Endothelial cell of umbilical vein (primary cell): Measurements from ENCODE around the gene SMAD7.

Experiments used
- CTCF ChIP-seq, 2 donors: IDR thresholded peaks; 1 replicate in 1 of 2; 2 replicates in 1 of 2; pipeline ENCODE4 v1.5.1; 2011; ENCODE audit warnings: low read length in 2 of 2, mild to moderate bottlenecking in 2 of 2, moderate library complexity in 2 of 2, control low read depth in 1 of 2, inconsistent platforms in 1 of 2, low read depth in 1 of 2; ENCODE audit not compliant: insufficient read depth in 1 of 2; ENCODE audit errors: extremely low read depth in 1 of 2
- EZH2 ChIP-seq: IDR thresholded peaks from 2 replicates; pipeline ENCODE4 v1.6.1; 2012; ENCODE audit warnings: borderline replicate concordance, low read depth, mild to moderate bottlenecking, moderate library complexity, low read length, inconsistent platforms; ENCODE audit not compliant: severe bottlenecking
- POLR2A ChIP-seq: IDR thresholded peaks from 2 replicates; pipeline ENCODE4 v1.6.1; 2012; ENCODE audit warnings: low read depth, mild to moderate bottlenecking, control low read depth, low read length
- POLR2AphosphoS5 ChIP-seq: IDR thresholded peaks from 2 replicates; pipeline ENCODE4 v1.6.1; 2012; ENCODE audit warnings: low read depth, mild to moderate bottlenecking, control low read depth, low read length, moderate library complexity; ENCODE audit not compliant: insufficient read depth

DNA sequence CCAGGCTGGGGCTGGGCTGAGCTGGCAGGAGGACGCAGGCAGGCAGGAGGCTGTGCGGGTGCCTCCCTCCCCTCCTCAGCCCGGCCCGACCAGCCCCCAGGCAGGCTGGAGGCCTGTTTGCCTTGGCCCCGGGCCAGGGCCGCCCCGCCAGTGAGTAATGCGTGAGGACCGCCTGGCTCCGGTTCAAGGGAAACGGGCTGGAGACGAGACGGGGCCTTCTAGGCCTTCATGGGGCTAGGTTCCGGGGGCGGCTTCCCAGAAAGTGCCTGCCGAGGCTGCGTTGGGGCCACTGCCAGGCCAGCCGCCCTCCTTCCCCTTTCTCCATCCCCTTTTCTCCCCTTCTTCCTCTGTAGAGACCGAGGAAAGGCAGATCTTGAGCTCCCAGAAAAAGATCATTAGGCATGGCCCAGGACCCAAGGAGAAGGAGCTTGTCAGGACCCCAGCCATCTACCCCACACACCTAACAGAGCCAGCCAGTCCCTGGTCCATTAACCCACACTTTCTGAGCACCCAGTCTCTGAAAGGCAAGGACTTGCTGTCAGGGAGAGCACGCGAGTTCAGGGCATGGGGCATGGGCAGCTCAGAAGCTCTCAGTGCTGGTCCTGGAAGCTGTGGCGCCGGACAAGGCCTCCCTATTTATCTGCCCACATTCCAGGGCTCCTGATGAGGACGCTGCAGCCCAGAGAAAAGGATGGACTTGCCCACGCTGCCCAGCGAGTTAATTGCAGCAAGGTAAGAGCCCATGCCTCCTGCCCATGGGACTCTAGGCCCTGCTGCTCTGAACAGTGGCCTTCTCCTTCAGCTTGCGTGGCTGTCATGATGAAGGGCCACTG is 48.5 kb downstream of the SMAD7 start:
- peak; percentile 9 to 22 for TF ChIP-seq CTCF (IDR thresholded peaks at IDR 0.05; ENCODE audit: extremely low read depth in 1 of 2, insufficient read depth in 1 of 2, low read depth in 1 of 2, low read length in 2 of 2)
- TF ChIP-seq POLR2AphosphoS5, result peak; percentile 99
- TF ChIP-seq POLR2A, result peak; percentile 53
- no peak for TF ChIP-seq EZH2
